Stimulated activated CD8-positive, alpha-beta memory T cell treated with anti-CD3 and anti-CD28 coated beads, Interleukin-7, amount 100 ng/mL, for 48 hours (primary cell): Measurements from ENCODE around the gene SAMD5.
A peak's percentile ranks its signal among the peaks of the same experiment; 100 is the strongest.

ENCODE experiments used
- DNase-seq, 2 donors: peaks; one replicate each; pipeline ENCODE4 v3.0.0-alpha.2; 2020; ENCODE audit warnings: low read depth in 1 of 2; ENCODE audit errors: extremely low read depth in 1 of 2

Gene SAMD5

DNA sequence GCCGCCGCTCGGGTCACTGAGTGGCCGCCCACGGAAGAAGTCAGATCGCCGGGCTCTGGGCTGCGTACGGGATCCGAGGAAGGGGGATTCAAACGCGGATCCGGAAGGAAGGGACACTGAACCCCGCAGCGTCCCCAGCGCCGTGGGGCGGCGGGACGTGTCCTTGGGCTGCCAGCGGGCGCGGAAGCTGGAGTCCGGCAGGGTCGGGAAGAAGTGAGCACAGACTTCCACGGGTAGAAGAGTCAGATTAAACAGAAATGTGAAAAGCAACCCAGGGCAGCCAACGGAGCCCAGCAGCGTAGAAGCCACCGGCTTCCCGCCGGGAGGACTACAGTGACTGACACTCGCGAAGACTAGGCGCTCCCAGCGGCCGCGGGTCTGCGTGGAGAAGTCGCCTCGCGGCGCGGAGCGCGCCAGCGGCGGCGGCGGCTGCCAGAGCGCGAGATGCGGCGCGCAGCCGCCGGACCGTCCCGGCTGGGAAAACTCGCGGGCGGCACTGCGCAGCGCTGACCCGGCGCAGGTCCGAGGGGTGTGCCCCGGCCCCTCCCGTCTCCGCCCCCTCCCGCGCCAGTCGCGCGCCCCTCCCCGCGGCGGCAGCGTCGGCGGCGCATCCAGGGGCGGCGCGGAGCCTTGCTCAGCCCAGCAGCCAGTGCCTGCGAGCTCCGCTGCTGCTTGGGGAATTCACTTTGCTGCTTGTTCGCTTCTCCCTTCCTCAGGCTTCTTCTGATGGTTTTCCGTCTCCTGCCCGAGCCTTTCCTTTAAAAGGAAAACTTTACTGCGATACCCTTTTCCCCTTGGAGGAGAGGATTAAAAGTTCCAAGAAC lies at the start of gene SAMD5:
TSS of gene SAMD5 (plus strand) at position 649 of the 824 bp plus-strand sequence. CDS start 239 bp downstream, outside the sequence.
- DNase-seq = peak in 1 of 2 donors; percentile 30

DNA sequence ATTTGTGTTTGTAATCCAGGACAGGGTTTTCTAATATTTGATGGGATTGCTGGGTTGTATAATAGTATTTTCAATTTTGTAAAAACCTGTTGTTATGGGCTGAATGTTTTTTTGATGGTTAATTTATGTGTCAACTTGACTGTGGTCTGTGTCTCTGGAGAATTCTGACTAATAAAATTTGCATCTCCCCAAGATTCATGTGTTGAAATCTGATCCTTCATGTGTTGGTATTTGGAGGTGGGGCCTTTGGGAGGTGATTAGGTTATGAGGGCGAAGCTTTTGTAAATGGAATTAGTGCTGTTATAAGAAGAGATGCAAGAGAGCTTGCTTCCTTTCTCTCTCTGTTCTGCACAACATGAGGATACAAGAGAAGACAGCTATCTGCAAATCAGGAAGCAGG lies 48.7 kb upstream of the SAMD5 start:
- DNase-seq = no peak

GRCh38 chr6:147463651-147464050 lies 44.8 kb upstream of the SAMD5 start:
- no peak for DNase-seq

- no peak for DNase-seq
These were observed 41.1 kb upstream of the SAMD5 start for GRCh38 chr6:147467428-147467827.

GRCh38 chr6:147467886-147468285 lies 40.6 kb upstream of the SAMD5 start:
- no peak for DNase-seq

- no peak for DNase-seq
These were observed 39.9 kb upstream of the SAMD5 start for GRCh38 chr6:147468634-147469033.

- DNase-seq = no peak
These were observed 28.6 kb upstream of the SAMD5 start for GRCh38 chr6:147479857-147480256.

DNA sequence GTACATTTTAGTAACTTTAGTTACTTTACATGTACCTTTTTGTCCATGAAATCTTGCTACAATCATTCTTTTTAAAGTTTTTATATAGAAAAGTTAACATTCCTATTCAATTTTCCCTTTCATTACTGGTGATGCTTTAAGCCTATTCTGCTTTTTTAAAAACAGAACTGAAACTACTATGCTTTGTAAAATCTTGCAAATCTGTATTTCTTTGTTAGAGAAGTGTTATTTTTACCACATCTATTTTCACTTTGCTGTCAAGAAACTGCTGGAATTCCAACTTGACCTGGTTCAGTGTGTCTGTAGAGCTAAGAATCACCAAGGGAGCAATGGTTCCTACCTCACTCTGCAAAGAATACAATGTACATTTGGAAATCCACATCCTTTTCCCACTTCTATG lies 21.8 kb upstream of the SAMD5 start:
- DNase-seq = no peak

DNA sequence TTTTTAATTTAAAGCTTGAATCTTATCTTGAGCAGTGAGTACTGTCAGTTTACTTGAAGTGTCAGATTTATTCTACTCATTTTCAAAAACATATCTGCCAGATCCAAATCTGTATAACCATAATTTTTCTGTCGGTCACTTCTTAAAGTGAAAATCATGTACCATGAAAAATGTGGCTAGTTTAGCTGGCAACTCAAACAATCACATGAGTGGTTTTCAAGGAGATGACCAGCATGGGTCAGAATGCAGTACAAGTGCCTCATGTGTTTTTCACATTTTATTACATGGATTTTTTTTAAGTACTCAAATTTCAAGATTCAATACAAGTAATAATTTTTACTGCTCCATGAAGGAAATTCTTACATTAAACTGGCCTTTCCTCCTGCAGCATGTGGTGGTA lies 11.0 kb upstream of the SAMD5 start:
- no peak for DNase-seq

DNA sequence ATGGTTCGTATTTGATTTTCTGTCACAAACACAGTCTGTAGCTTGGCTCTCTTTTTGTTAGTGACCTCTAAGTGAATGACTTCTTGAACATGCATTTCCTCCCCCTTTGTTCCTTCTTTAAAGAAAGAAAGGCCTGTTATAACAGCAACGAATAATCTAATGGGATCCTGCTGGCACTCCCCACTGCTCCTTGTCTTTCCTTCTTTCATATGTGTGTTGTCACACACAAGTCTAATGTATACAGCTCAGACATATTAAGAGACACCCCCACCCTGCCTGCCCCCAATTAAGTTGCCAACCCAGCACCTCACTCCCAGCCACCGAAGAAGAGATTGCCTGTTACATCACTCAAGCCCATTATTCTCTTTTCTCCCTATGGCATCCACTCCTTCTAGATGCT lies 4.9 kb upstream of the SAMD5 start:
- DNase-seq = no peak

DNA sequence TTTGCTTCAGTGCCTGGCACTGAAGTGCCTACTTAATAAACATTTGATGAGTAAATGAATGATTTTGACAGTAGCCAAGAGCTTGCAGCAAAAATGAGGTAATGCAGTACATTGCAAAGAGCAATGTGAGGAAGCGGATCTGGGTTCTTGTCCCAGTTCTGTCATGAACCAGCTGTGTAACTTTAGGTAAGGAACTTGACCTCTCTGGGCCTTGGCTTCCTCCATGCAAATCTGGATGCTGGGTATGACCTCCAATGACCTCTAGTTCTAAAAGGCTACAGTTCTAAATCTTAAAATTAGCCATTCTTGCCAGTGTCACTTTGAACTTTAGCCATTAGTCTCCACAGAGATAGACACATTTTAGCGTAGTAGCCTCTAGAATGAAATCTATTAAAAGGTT lies 3.6 kb upstream of the SAMD5 start:
- DNase-seq = no peak

GRCh38 chr6:147506704-147507114 lies 1.8 kb upstream of the SAMD5 start:
- DNase-seq = peak in 1 of 2 donors; percentile 35

- DNase-seq = no peak
These were observed 1.1 kb upstream of the SAMD5 start for GRCh38 chr6:147507162-147508041.

DNA sequence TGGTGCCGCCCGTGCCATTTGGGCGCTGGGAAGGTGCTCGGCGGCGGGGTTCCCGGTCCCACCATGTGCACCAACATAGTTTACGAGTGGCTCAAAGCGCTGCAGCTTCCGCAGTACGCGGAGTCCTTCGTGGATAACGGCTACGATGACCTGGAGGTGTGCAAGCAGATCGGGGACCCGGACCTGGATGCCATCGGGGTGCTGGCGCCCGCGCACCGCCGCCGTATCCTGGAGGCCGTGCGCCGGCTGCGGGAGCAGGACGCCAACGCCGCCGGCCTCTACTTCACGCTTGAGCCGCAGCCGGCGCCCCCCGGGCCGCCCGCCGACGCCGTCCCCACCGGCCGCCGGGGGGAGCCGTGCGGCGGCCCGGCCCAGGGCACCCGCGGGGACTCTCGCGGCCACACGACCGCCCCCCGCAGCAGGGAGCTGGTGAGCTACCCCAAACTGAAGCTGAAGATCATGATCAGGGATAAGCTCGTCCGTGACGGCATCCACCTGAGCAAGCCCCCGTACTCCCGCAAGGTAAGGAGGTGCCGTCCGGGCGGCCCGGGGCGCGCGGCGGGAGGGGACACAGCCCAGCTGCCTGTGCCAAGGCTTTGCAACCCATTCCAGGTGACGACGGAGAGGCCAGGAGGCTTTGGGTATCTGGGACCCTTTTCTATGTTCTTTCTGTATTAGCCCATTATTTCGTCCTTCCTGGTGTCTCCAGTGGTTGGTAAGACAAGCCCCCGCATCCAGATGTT lies 547 bp downstream of the SAMD5 start:
- no peak for DNase-seq

- DNase-seq = no peak
These were observed 1.4 kb downstream of the SAMD5 start for GRCh38 chr6:147509891-147510290.

- DNase-seq = no peak
These were observed 2.6 kb downstream of the SAMD5 start for GRCh38 chr6:147510929-147511590.

DNA sequence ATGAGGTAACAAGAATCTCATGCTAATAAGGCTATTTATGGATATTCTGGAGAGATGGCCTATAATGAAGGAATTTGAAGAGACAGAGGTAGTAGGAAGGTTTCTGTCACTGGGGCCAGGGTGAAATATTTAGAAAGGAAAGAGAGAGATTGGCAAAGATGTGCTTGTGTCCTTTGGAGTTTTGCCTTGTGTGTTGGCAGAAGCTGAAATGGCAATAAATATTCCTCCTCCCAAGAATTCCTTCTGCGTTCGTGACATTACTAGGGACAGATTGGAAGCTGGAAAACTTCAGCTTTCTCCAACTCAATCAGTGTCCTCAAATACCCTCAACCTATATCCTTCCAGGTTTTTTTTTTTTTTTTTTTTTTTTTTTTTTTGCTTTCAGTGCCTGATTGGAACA lies 6.3 kb downstream of the SAMD5 start:
- no peak for DNase-seq

DNA sequence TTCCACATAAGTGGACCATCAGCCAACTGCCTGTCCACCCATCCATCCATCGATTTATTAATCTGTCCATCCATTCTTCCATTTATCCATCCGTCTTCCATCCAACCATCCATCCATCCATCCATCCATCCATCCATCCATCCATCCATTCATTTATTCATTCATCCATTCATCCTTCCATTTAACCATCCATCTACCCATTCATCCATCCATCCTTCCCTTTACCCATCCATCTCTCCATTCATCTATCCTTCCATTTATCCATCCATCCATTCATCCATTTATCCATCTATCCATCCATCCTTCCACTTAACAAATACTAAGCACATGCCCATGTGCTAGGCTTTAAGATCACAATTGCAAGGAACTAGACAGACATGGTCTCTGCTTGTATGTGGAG lies 6.8 kb downstream of the SAMD5 start:
- DNase-seq = no peak

DNA sequence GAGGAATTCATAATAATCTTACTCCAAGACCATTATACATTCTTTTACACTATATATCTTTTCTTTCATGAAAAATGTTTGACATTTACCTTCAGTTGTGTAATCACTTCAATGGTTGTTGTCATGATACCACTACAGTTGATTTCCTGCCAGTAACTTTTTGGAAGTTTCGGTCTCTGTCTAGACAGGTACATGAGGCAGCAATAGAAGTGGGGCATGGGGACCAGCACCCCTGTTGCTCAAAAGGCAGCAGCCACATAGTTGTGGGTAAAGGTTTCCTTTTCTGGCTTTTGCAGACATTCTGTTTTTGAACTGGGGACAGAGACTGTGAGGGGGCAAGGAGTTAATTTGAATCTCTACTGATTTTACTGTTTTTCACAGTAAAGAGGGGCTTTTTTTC lies 14.1 kb downstream of the SAMD5 start:
- no peak for DNase-seq

GRCh38 chr6:147525519-147526209 lies 17.2 kb downstream of the SAMD5 start:
- no peak for DNase-seq
